Mesendoderm (in vitro differentiated cells): ENCODE results near the gene ALS2.

ENCODE experiments used
- DNase-seq: peaks from one replicate; pipeline ENCODE4 v3.0.0; 2013
- H2AK5ac ChIP-seq: 2 replicates; pipeline ENCODE4 v1.6.1; 2013; ENCODE audit warnings: low read length, inconsistent platforms
- H2BK120ac ChIP-seq: 2 replicates; pipeline ENCODE4 v1.6.1; 2013; ENCODE audit warnings: low read depth, mild to moderate bottlenecking, low read length, moderate library complexity, mixed read lengths
- H2BK15ac ChIP-seq: replicated peaks from 2 replicates; pipeline ENCODE4 v1.6.1; 2013; ENCODE audit warnings: low read depth, mild to moderate bottlenecking, moderate library complexity
- H2BK5ac ChIP-seq: 2 replicates; pipeline ENCODE4 v1.6.1; 2013; ENCODE audit warnings: low read length, inconsistent platforms
- H3K18ac ChIP-seq: 2 replicates; pipeline ENCODE4 v1.6.1; 2013; ENCODE audit warnings: mild to moderate bottlenecking, low read length, mixed read lengths
- H3K23ac ChIP-seq: one replicate; pipeline ENCODE4 v1.6.1; 2013; ENCODE audit warnings: low read length
- H3K27ac ChIP-seq: 2 replicates; pipeline ENCODE4 v1.5.1; 2013; ENCODE audit warnings: low read depth, mild to moderate bottlenecking, inconsistent platforms, low read length, moderate library complexity
- H3K27me3 ChIP-seq: 2 replicates; pipeline ENCODE4 v1.6.1; 2013; ENCODE audit warnings: low read length, control low read depth, mild to moderate bottlenecking, inconsistent platforms; ENCODE audit not compliant: insufficient read depth, poor library complexity
- H3K36me3 ChIP-seq: 2 replicates; pipeline ENCODE4 v1.6.1; 2013; ENCODE audit warnings: low read length, inconsistent platforms; ENCODE audit not compliant: control insufficient read depth, insufficient read depth
- H3K4ac ChIP-seq: one replicate; pipeline ENCODE4 v1.6.1; 2013; ENCODE audit warnings: low read depth, mild to moderate bottlenecking, low read length, moderate library complexity
- H3K4me1 ChIP-seq: 2 replicates; pipeline ENCODE4 v1.6.1; 2013; ENCODE audit warnings: low read depth, low read length, inconsistent platforms; ENCODE audit not compliant: control insufficient read depth
- H3K4me2 ChIP-seq: 2 replicates; pipeline ENCODE4 v1.6.1; 2013; ENCODE audit warnings: low read length
- H3K4me3 ChIP-seq: 2 replicates; pipeline ENCODE4 v1.5.1; 2013; ENCODE audit warnings: mild to moderate bottlenecking, low read length
- H3K56ac ChIP-seq: one replicate; pipeline ENCODE4 v1.6.1; 2013; ENCODE audit warnings: low read length
- H3K79me1 ChIP-seq: 2 replicates; pipeline ENCODE4 v1.6.1; 2013; ENCODE audit warnings: low read length, inconsistent platforms
- H3K79me2 ChIP-seq: 2 replicates; pipeline ENCODE4 v1.6.1; 2013; ENCODE audit warnings: mild to moderate bottlenecking, low read length; ENCODE audit not compliant: control insufficient read depth, insufficient read depth
- H3K9ac ChIP-seq: 2 replicates; pipeline ENCODE4 v1.6.1; 2013; ENCODE audit warnings: low read length, inconsistent platforms
- H4K5ac ChIP-seq: one replicate; pipeline ENCODE4 v1.6.1; 2013; ENCODE audit warnings: low read length
- H4K8ac ChIP-seq: one replicate; pipeline ENCODE4 v1.6.1; 2013; ENCODE audit warnings: low read depth, mild to moderate bottlenecking, control low read depth, low read length, moderate library complexity
- WGBS: extraction: QIAGEN DNeasy Blood & Tissue Kit; methylation state at CpG from one replicate; pipeline ENCODE4 v1.1.7; 2013; ENCODE audit warnings: low lambda C conversion rate, missing lambda C conversion rate; ENCODE audit not compliant: insufficient coverage; ENCODE audit errors: extremely low coverage; 5-methylcytosine and 5-hydroxymethylcytosine counted together

ALS2 gene

GRCh38 chr2:201790989-201791388 lies 10.3 kb upstream of the ALS2 start:
- H3K27me3 ChIP-seq = no peaks in the 10 kb centered on the region
- no peaks in the 10 kb centered on the region for H3K4me1 ChIP-seq
- H3K9ac ChIP-seq = no peak overlapping the region
- H3K4ac ChIP-seq = no peak overlapping the region
- H2BK5ac ChIP-seq = no peak overlapping the region
- no peaks in the 10 kb centered on the region for H3K36me3 ChIP-seq
- H3K79me1 ChIP-seq = no peaks in the 10 kb centered on the region
- H4K8ac ChIP-seq = no peak overlapping the region
- H3K79me2 ChIP-seq = no peaks in the 10 kb centered on the region
- WGBS = no CpG with 5 or more reads among the region's 2 CpGs
- no peak overlapping the region for H4K5ac ChIP-seq
- no peak overlapping the region for H3K4me3 ChIP-seq
- no peak overlapping the region for H2BK15ac ChIP-seq
- no peak overlapping the region for H2AK5ac ChIP-seq
- no peak overlapping the region for H3K56ac ChIP-seq
- DNase-seq = no peak
- no peak overlapping the region for H2BK120ac ChIP-seq
- no peak overlapping the region for H3K27ac ChIP-seq
- no peak overlapping the region for H3K4me2 ChIP-seq
- no peak overlapping the region for H3K23ac ChIP-seq
- H3K18ac ChIP-seq = no peak overlapping the region

GRCh38 chr2:201790291-201790690 lies 9.6 kb upstream of the ALS2 start:
- Histone ChIP-seq H3K4me1 (no peaks in the 10 kb centered on the region), H2BK120ac (no peak overlapping the region), H3K4me3 (no peak overlapping the region), H3K23ac (no peak overlapping the region), H2AK5ac (no peak overlapping the region), H3K56ac (no peak overlapping the region), H3K36me3 (no peaks in the 10 kb centered on the region), H3K79me2 (no peaks in the 10 kb centered on the region), H2BK15ac (no peak overlapping the region), H3K4me2 (no peak overlapping the region), H3K79me1 (no peaks in the 10 kb centered on the region), H3K9ac (no peak overlapping the region), H3K27me3 (no peaks in the 10 kb centered on the region), H4K8ac (no peak overlapping the region), H3K4ac (no peak overlapping the region), H2BK5ac (no peak overlapping the region), H3K27ac (no peak overlapping the region), H3K18ac (no peak overlapping the region), H4K5ac (no peak overlapping the region)
- DNase-seq = no peak
- WGBS = no CpG with 5 or more reads among the region's 3 CpGs

- no peak for DNase-seq
These were observed 8.7 kb upstream of the ALS2 start for GRCh38 chr2:201789395-201789794.

GRCh38 chr2:201788371-201788770 lies 7.6 kb upstream of the ALS2 start:
- Histone ChIP-seq H3K4me3 (no peak overlapping the region), H3K4me1 (no peaks in the 10 kb centered on the region), H3K56ac (no peak overlapping the region), H2BK120ac (no peak overlapping the region), H3K27ac (no peak overlapping the region), H3K9ac (no peak overlapping the region), H2BK5ac (no peak overlapping the region), H3K4me2 (no peak overlapping the region), H2AK5ac (no peak overlapping the region), H3K79me1 (no peaks in the 10 kb centered on the region), H3K4ac (no peak overlapping the region), H3K18ac (no peak overlapping the region), H2BK15ac (no peak overlapping the region), H3K79me2 (no peaks in the 10 kb centered on the region), H3K36me3 (no peaks in the 10 kb centered on the region), H3K23ac (no peak overlapping the region), H4K5ac (no peak overlapping the region), H4K8ac (no peak overlapping the region), H3K27me3 (no peaks in the 10 kb centered on the region)
- DNase-seq = no peak
- no CpG with 5 or more reads among the region's 3 CpGs for WGBS

More at GRCh38 chr2:201789395-201789794, 8.7 kb upstream of the ALS2 start:
- no peak overlapping the region for H4K8ac ChIP-seq
- no peaks in the 10 kb centered on the region for H3K79me2 ChIP-seq
- no peak overlapping the region for H3K27ac ChIP-seq
- H3K4me2 ChIP-seq = no peak overlapping the region
- no peak overlapping the region for H2BK15ac ChIP-seq
- H3K56ac ChIP-seq = no peak overlapping the region
- no peak overlapping the region for H3K9ac ChIP-seq
- no peak overlapping the region for H2BK5ac ChIP-seq
- H2AK5ac ChIP-seq = no peak overlapping the region
- H4K5ac ChIP-seq = no peak overlapping the region
- no peak overlapping the region for H3K4ac ChIP-seq
- H3K4me3 ChIP-seq = no peak overlapping the region
- H3K18ac ChIP-seq = no peak overlapping the region
- no CpG with 5 or more reads among the region's 2 CpGs for WGBS
- no peaks in the 10 kb centered on the region for H3K27me3 ChIP-seq
- H3K23ac ChIP-seq = no peak overlapping the region
- H3K79me1 ChIP-seq = no peaks in the 10 kb centered on the region
- no peak overlapping the region for H2BK120ac ChIP-seq
- H3K4me1 ChIP-seq = no peaks in the 10 kb centered on the region
- no peaks in the 10 kb centered on the region for H3K36me3 ChIP-seq

GRCh38 chr2:201786471-201786870 lies 5.7 kb upstream of the ALS2 start:
- peaks cover 2% of the 10 kb centered on the region for H3K4me1 ChIP-seq
- no peak overlapping the region for H4K8ac ChIP-seq
- H3K9ac ChIP-seq = no peak overlapping the region
- no peak overlapping the region for H3K56ac ChIP-seq
- H2AK5ac ChIP-seq = no peak overlapping the region
- no peaks in the 10 kb centered on the region for H3K79me2 ChIP-seq
- no peak overlapping the region for H2BK5ac ChIP-seq
- no peak for DNase-seq
- no peak overlapping the region for H3K4ac ChIP-seq
- no peak overlapping the region for H2BK15ac ChIP-seq
- H3K18ac ChIP-seq = no peak overlapping the region
- H3K4me2 ChIP-seq = no peak overlapping the region
- H4K5ac ChIP-seq = no peak overlapping the region
- H2BK120ac ChIP-seq = no peak overlapping the region
- no peaks in the 10 kb centered on the region for H3K79me1 ChIP-seq
- no peak overlapping the region for H3K23ac ChIP-seq
- H3K36me3 ChIP-seq = no peaks in the 10 kb centered on the region
- no peak overlapping the region for H3K27ac ChIP-seq
- no peak overlapping the region for H3K4me3 ChIP-seq
- H3K27me3 ChIP-seq = no peaks in the 10 kb centered on the region

- H4K5ac ChIP-seq = no peak overlapping the region
- H2BK5ac ChIP-seq = no peak overlapping the region
- no peak overlapping the region for H3K23ac ChIP-seq
- WGBS = no CpG with 5 or more reads among the region's 4 CpGs
- no peak overlapping the region for H3K4me3 ChIP-seq
- no peak overlapping the region for H3K56ac ChIP-seq
- no peak overlapping the region for H3K4ac ChIP-seq
- no peak overlapping the region for H3K18ac ChIP-seq
- no peak overlapping the region for H3K9ac ChIP-seq
- H3K27ac ChIP-seq = no peak overlapping the region
- H2AK5ac ChIP-seq = no peak overlapping the region
- H3K79me1 ChIP-seq = no peaks in the 10 kb centered on the region
- H3K4me2 ChIP-seq = no peak overlapping the region
- H3K27me3 ChIP-seq = no peaks in the 10 kb centered on the region
- H3K79me2 ChIP-seq = peaks cover 2% of the 10 kb centered on the region
- no peak overlapping the region for H2BK15ac ChIP-seq
- H3K4me1 ChIP-seq = peaks cover 2% of the 10 kb centered on the region
- no peak for DNase-seq
- H3K36me3 ChIP-seq = no peaks in the 10 kb centered on the region
- no peak overlapping the region for H4K8ac ChIP-seq
- no peak overlapping the region for H2BK120ac ChIP-seq
These were observed 4.4 kb upstream of the ALS2 start for GRCh38 chr2:201785135-201785534.
